Heart left ventricle (tissue), 16 donors: ENCODE measurements around the gene AP2A1. TPM values are rescaled to one million over a fixed set of nuclear protein-coding genes. Genes with fewer than 3 reads are reported as not detected.
A peak's percentile ranks its signal among the peaks of the same experiment; 100 is the strongest.

Experiments
- ATAC-seq, 4 donors: fragments of 200-7000 bp; cut with Tn5 transposase; one replicate each; pipeline ENCODE4 v1.9.1; 2020 to 2022; ENCODE audit warnings: moderate library complexity in 4 of 4, mild to moderate bottlenecking in 3 of 4, moderate number of reproducible peaks in 1 of 4
- DNase-seq, 5 donors: peaks; one replicate each; pipeline ENCODE4 v3.0.0-alpha.2; 2020
- H3K27ac ChIP-seq, 12 donors: fragments of 200-600 bp; sonication (generic) in 4 of 12; one replicate each; pipeline versions ENCODE4 v1.5.0 to v1.8.0; 2016 to 2022; ENCODE audit warnings: mild to moderate bottlenecking in 2 of 12
- H3K27me3 ChIP-seq, 9 donors: fragments of 200-600 bp; sonication (generic) in 2 of 9; one replicate each; pipeline versions ENCODE4 v1.5.1 to v1.8.0; 2016 to 2022; ENCODE audit warnings: mild to moderate bottlenecking in 3 of 9
- H3K36me3 ChIP-seq, 9 donors: fragments of 200-600 bp; sonication (generic) in 2 of 9; one replicate each; pipeline versions ENCODE4 v1.5.0 to v1.8.0; 2018 to 2022; ENCODE audit warnings: mild to moderate bottlenecking in 2 of 9
- H3K4me1 ChIP-seq, 12 donors: fragments of 200-600 bp; sonication (generic) in 4 of 12; one replicate each; pipeline versions ENCODE4 v1.5.0 to v1.8.0; 2016 to 2022; ENCODE audit warnings: mild to moderate bottlenecking in 3 of 12
- H3K4me3 ChIP-seq, 12 donors: fragments of 200-600 bp; sonication (generic) in 4 of 12; one replicate each; pipeline versions ENCODE4 v1.5.0 to v1.8.0; 2017 to 2022; ENCODE audit warnings: mild to moderate bottlenecking in 9 of 12, moderate library complexity in 4 of 12
- H3K9me3 ChIP-seq, 12 donors: fragments of 200-600 bp; sonication (generic) in 4 of 12; one replicate each; pipeline versions ENCODE4 v1.5.0 to v1.8.0; 2016 to 2022; ENCODE audit warnings: mild to moderate bottlenecking in 1 of 12
- POLR2A ChIP-seq, 2 donors: fragments of 450-650 bp; IDR thresholded peaks; one replicate each; pipeline ENCODE4 v1.6.1; 2017; ENCODE audit warnings: antibody characterized with exemption in 2 of 2, mild to moderate bottlenecking in 2 of 2, moderate library complexity in 2 of 2
- WGBS, 4 donors: extraction: QIAGEN DNeasy Blood & Tissue Kit in 2 of 4; methylation state at CpG; one replicate each; pipeline versions ENCODE4 v1.1.5 to v1.1.7; 2013 to 2018; 5-methylcytosine and 5-hydroxymethylcytosine counted together
- intact Hi-C, 10 donors: fragments of 100-400 bp; cut with DNase I; formaldehyde crosslinking; loops; one replicate each; pipeline versions ENCODE4 v1.11.1 to v1.14.2; 2022
- polyA plus RNA-seq, 2 donors: library from polyadenylated mRNA; stranded (reverse); fragments of 200-250 nt; gene quantifications; one replicate each; pipeline ENCODE4 v1.2.3, GENCODE V29; 2013
- total RNA-seq, 9 donors: library from RNA; depleted of rRNA in 2 of 9; stranded (reverse); fragments of >200 nt in 2 of 9; fragmentation: NEBNext Ultra II Directional in 3 of 9; extraction: Animal tissue kit (Norgen Biotek cat#: 25700) in 3 of 9; gene quantifications; one replicate each; pipeline versions ENCODE4 v1.1.0 to v1.2.4, GENCODE V29; 2016 to 2023
- TF ChIP-seq, protein P1 (sequence below), 12 donors: fragments of 200-600 bp; sonication (generic) in 4 of 12; IDR thresholded peaks; one replicate each; pipeline versions ENCODE4 v1.5.0 to v1.8.0; 2018 to 2022; ENCODE audit warnings: antibody characterized with exemption in 12 of 12, mild to moderate bottlenecking in 5 of 12
- donor health status: ischemic (EF 13 %, LVEDD 7.1; RV severe dilation, severe dysfunction).
- donor health status: healthy with polysubstance abuse.
- donor health status: DM: no; HTN: yes; CAD: no.
- donor health status: DM: no; HTN: no; CAD: no.
- donor health status: ischemic (EF 25% LVEDD 6.9; RV normal size, moderate dysfunction).
- donor health status: ischemic (EF 25% LVEDD 5.7; RV mildly dilated, moderate dysfunction).
- donor health status: healthy.
- donor health status: DM: yes; HTN: yes; CAD: no.
- donor health status: ischemic (EF 35%, LVEDD 5.7; RV mildly dilated, moderate dysfunction).
- donor health status: nonischemic (EF 11% LVEDD 7.7; RV severe dilation, severe dysfunction).
- donor health status: DM: yes; HTN: yes; CAD: no.
- donor health status: PGD.
- donor health status: ischemic (EF 29% LVEDD 5.4; RV normal size, mild dysfunction).
- donor health status: nonischemic (EF 23%, LVEDD 6.1; RV moderate dilation, normal function).

AP2A1 gene
- total and polyA plus RNA-seq, 11 donors, result 33.4 to 152 (median 70.5) TPM

DNA sequence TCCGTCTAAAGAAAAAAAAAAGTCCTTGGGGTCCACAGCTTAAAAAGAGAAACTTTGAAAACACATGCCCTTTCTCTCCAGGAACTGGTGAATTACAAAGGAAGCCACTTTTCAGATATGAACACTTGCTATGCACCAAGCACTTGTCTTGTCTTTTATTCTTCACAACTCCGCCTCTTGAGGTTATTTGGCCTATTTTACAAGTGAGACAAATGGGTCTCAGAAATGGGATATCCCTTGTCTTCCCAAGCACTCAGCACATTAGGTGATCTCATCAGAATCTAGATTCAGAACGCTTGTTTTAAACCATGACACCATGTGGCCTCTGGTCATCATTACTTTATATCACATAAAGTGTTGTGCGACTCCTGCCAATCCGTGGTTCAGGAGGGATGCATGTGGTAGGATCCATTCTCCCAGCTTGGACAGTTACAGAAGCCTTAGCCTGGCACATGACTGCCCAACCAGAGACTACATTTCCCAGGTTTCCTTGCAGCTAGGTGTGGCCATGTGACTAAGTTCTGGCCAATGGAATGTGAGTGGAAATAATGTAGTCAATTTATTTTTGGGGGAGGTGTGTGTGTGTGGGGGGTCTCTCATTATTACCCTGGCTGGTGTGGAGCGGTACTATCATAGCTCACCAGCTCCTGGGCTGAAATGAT lies 17.6 kb upstream of the AP2A1 start:
- Histone ChIP-seq H3K4me3 (no peak overlapping the region), H3K27me3 (no peaks in the 10 kb centered on the region), H3K4me1 (peaks cover 0 to 5% (median 0%) of the 10 kb centered on the region in 12 donors), H3K36me3 (no peaks in the 10 kb centered on the region), H3K9me3 (peaks cover 0 to 7% (median 0%) of the 10 kb centered on the region in 12 donors), H3K27ac (no peak overlapping the region)
- peak in 2 of 4 donors; percentile 24 to 36 for ATAC-seq
- intact Hi-C loops, result no loop called here
- TF ChIP-seq, protein P1, sequence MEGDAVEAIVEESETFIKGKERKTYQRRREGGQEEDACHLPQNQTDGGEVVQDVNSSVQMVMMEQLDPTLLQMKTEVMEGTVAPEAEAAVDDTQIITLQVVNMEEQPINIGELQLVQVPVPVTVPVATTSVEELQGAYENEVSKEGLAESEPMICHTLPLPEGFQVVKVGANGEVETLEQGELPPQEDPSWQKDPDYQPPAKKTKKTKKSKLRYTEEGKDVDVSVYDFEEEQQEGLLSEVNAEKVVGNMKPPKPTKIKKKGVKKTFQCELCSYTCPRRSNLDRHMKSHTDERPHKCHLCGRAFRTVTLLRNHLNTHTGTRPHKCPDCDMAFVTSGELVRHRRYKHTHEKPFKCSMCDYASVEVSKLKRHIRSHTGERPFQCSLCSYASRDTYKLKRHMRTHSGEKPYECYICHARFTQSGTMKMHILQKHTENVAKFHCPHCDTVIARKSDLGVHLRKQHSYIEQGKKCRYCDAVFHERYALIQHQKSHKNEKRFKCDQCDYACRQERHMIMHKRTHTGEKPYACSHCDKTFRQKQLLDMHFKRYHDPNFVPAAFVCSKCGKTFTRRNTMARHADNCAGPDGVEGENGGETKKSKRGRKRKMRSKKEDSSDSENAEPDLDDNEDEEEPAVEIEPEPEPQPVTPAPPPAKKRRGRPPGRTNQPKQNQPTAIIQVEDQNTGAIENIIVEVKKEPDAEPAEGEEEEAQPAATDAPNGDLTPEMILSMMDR (IDR thresholded peaks at IDR 0.05), result no peak
- TF ChIP-seq POLR2A (IDR thresholded peaks at IDR 0.05), result no peak
- WGBS, 4 donors, result 72 to 87% (median 77%) methylated on average over 6 of the region's 6 CpGs
- DNase-seq, result no peak

DNA sequence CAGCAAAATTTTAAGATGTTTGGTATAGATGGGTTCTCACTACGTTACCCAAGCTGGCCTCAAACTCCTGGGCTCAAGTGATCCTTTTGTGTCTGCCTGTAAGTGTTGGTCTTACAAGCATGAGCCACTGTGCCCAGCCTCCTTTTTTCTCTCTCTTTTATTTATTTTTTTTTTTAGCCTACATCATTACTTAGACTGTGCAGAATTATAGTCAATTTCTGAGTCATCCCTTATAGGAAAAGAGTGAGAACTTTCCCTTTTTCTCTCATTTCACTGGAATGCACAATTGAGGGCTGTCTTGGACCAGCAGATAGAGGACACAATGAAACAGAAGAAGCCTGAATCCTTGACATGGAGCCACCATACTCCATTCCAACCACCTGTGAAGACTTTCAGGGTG lies 17.0 kb upstream of the AP2A1 start:
- Histone ChIP-seq H3K36me3 (no peaks in the 10 kb centered on the region), H3K27ac (no peak overlapping the region), H3K9me3 (peaks cover 0 to 7% (median 0%) of the 10 kb centered on the region in 12 donors), H3K4me3 (no peak overlapping the region), H3K27me3 (no peaks in the 10 kb centered on the region), H3K4me1 (peaks cover 0 to 5% (median 0%) of the 10 kb centered on the region in 12 donors)
- ATAC-seq, result no peak
- 54 to 68% (median 59%) methylated on average over 1 of the region's 1 CpG for WGBS, 4 donors
- no peak for DNase-seq
- TF ChIP-seq, protein P1 (IDR thresholded peaks at IDR 0.05), result no peak
- no peak for TF ChIP-seq POLR2A (IDR thresholded peaks at IDR 0.05)
- intact Hi-C loops, result no loop called here

DNA sequence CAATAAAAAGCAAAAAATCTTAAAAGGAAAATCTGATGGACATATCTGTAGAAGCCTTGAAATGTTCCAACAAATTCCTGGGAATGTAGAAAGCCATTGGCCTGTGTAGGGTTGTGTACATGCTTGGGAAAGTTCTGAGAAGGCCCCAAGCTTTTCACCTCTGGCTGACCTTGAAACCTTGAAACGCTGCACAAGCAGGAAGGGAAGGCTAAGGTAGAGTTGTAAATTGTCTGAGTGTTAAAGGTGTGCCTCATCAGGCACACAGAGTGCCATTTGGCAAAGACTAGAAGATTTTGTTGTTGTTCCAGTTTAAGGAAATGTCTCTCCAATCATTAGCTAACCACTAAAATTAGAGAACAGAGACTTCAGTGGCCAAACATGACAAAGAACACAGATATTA lies 14.1 kb upstream of the AP2A1 start:
- 61 to 89% (median 71%) methylated on average over 1 of the region's 1 CpG for WGBS, 4 donors
- H3K9me3 ChIP-seq, result peaks cover 0 to 16% (median 7%) of the 10 kb centered on the region in 12 donors
- peaks cover 0 to 5% (median 0%) of the 10 kb centered on the region in 12 donors for H3K4me1 ChIP-seq
- intact Hi-C loops, result no loop called here
- no peak for DNase-seq
- no peak for TF ChIP-seq POLR2A (IDR thresholded peaks at IDR 0.05)
- TF ChIP-seq, protein P1 (IDR thresholded peaks at IDR 0.05), result no peak
- no peaks in the 10 kb centered on the region for H3K27me3 ChIP-seq
- no peak overlapping the region for H3K4me3 ChIP-seq
- no peak for ATAC-seq
- no peak overlapping the region for H3K27ac ChIP-seq
- H3K36me3 ChIP-seq, result no peaks in the 10 kb centered on the region

DNA sequence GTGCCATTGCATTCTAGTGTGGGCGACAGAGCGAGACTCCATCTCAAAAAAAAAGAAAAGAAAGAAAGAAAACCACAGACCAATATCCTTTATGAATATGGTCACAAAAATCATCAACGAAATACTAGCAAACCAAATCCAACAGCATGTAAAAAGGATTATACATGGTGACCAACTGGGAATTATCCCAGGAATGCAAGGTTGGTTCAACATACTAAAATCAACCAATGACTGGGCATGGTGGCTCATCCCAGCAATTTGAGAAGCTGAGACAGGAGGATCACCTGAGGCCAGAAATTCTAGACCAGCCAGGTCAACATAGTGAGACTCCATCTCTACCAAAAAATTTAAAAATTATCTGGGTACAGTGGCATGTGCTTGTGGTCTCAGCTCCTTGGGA lies 10.8 kb upstream of the AP2A1 start:
- Histone ChIP-seq H3K27me3 (no peaks in the 10 kb centered on the region), H3K36me3 (no peaks in the 10 kb centered on the region), H3K4me1 (peaks cover 0 to 5% (median 0%) of the 10 kb centered on the region in 12 donors), H3K9me3 (peaks cover 0 to 16% (median 7%) of the 10 kb centered on the region in 12 donors), H3K27ac (no peak overlapping the region), H3K4me3 (no peak overlapping the region)
- TF ChIP-seq, protein P1 (IDR thresholded peaks at IDR 0.05), result no peak
- TF ChIP-seq POLR2A (IDR thresholded peaks at IDR 0.05), result no peak
- ATAC-seq (no peak), DNase-seq (no peak)
- intact Hi-C loops, result no loop called here
- 94 to 97% (median 95%) methylated on average over 3 of the region's 3 CpGs for WGBS, 4 donors
